ENCODE measurements around the gene PYY.

PYY gene

GRCh38 chr17:43952724-43953666 lies 745 bp downstream of the PYY start:
- DNase-seq (ENCODE audit: low read depth in 1 of 2, low spot score in 1 of 2) = no peak
- no peak overlapping the region for H3K4me3 ChIP-seq (replicated peaks; ENCODE audit: insufficient read depth, low read length)

GRCh38 chr17:43952351-43952723 lies 1.4 kb downstream of the PYY start:
- no peak for DNase-seq (ENCODE audit: low read depth in 1 of 2, low spot score in 1 of 2)
- Histone ChIP-seq H3K4me3 (replicated peaks; ENCODE audit: insufficient read depth, low read length) (no peak overlapping the region), H3K27me3 (ENCODE audit: insufficient read depth, poor library complexity, severe bottlenecking) (peaks cover 25% of the 10 kb centered on the region)

More at GRCh38 chr17:43952724-43953666, 745 bp downstream of the PYY start:
- Histone ChIP-seq H3K27ac (replicated peaks) (no peak overlapping the region), H3K27me3 (ENCODE audit: insufficient read depth, poor library complexity, severe bottlenecking) (peaks cover 25% of the 10 kb centered on the region)
- TF ChIP-seq CTCF (IDR thresholded peaks at IDR 0.05; ENCODE audit: insufficient read depth, low read length) (no peak), SPI1 (IDR thresholded peaks at IDR 0.05; ENCODE audit: borderline replicate concordance, low read depth) (no peak), POLR2AphosphoS5 (IDR thresholded peaks at IDR 0.05; ENCODE audit: low read depth) (no peak), REST (IDR thresholded peaks at IDR 0.05; ENCODE audit: insufficient replicate concordance, low read depth) (no peak), GABPA (IDR thresholded peaks at IDR 0.05; ENCODE audit: low read depth) (no peak)

More at GRCh38 chr17:43952351-43952723, 1.4 kb downstream of the PYY start:
- no peak overlapping the region for H3K27ac ChIP-seq (replicated peaks)
- TF ChIP-seq GABPA (IDR thresholded peaks at IDR 0.05; ENCODE audit: low read depth) (no peak), CTCF (IDR thresholded peaks at IDR 0.05; ENCODE audit: insufficient read depth, low read length) (no peak), SPI1 (IDR thresholded peaks at IDR 0.05; ENCODE audit: borderline replicate concordance, low read depth) (no peak), REST (IDR thresholded peaks at IDR 0.05; ENCODE audit: insufficient replicate concordance, low read depth) (peak; percentile 35), POLR2AphosphoS5 (IDR thresholded peaks at IDR 0.05; ENCODE audit: low read depth) (no peak)

Data from HL-60 (cell line).